PC-9 (cell line): ENCODE results near the gene SBF1.

ENCODE experiments used
- CTCF ChIP-seq: fragments of 200-600 bp; sonication (generic); conservative IDR thresholded peaks from 2 replicates; pipeline ENCODE4 v1.6.1; 2017; ENCODE audit warnings: mixed run types, antibody characterized with exemption, mild to moderate bottlenecking, moderate library complexity
- EZH2 ChIP-seq: fragments of 200-600 bp; sonication (generic); IDR thresholded peaks from 2 replicates; pipeline ENCODE4 v1.8.0; 2017; ENCODE audit warnings: antibody characterized with exemption, low read depth

- TF ChIP-seq EZH2 (no peak), CTCF (no peak)
Observed at GRCh38 chr22:50461536-50461935, 13.3 kb downstream of the SBF1 start.
